Naive thymus-derived CD4-positive, alpha-beta T cell (primary cell): Measurements from ENCODE around the gene METAP2. TPM values are rescaled to one million over a fixed set of nuclear protein-coding genes. Genes with fewer than 3 reads are reported as not detected.

Source experiments
- ATAC-seq: fragments of 150-1000 bp; cut with Tn5 transposase; 2 replicates; pipeline ENCODE4 v1.10.0; 2021; ENCODE audit warnings: mild to moderate bottlenecking, moderate library complexity
- CTCF ChIA-PET: fragments of 350-600 bp; sonication (Branson Sonifier 250); formaldehyde crosslinking; loops from one replicate; lab custom pipeline; 2021; ENCODE audit warnings: antibody characterized with exemption; lab: Charles Lee
- POLR2A ChIA-PET: fragments of 350-600 bp; sonication (Branson Sonifier 250); formaldehyde crosslinking; loops from one replicate; lab custom pipeline; 2021; ENCODE audit warnings: antibody characterized with exemption, inconsistent platforms; lab: Charles Lee
- DNase-seq, 9 donors: peaks; one replicate each; pipeline versions ENCODE4 v3.0.0 to v3.0.0-alpha.2; 2020 to 2022; ENCODE audit warnings: mixed read lengths in 1 of 9
- H3K27ac ChIP-seq: one replicate; pipeline ENCODE4 v1.7.0; 2013; ENCODE audit warnings: mild to moderate bottlenecking, low read depth, low read length, moderate library complexity
- H3K27me3 ChIP-seq, 2 donors: one replicate each; pipeline ENCODE4 v1.7.0; 2013; ENCODE audit warnings: low read length in 2 of 2, mild to moderate bottlenecking in 2 of 2, moderate library complexity in 2 of 2; ENCODE audit not compliant: control insufficient read depth in 2 of 2, insufficient read depth in 2 of 2
- H3K36me3 ChIP-seq, 3 experiments: 1 replicate in 2 of 3; 2 replicates in 1 of 3; pipeline ENCODE4 v1.7.0; 2013; ENCODE audit warnings: low read length in 3 of 3, mild to moderate bottlenecking in 3 of 3, moderate library complexity in 1 of 3; ENCODE audit not compliant: insufficient read depth in 3 of 3, control insufficient read depth in 2 of 3
- H3K4me1 ChIP-seq, 2 donors: one replicate each; pipeline ENCODE4 v1.7.0; 2013; ENCODE audit warnings: low read length in 2 of 2, mild to moderate bottlenecking in 2 of 2, moderate library complexity in 1 of 2; ENCODE audit not compliant: control insufficient read depth in 2 of 2, insufficient read depth in 2 of 2
- H3K4me3 ChIP-seq: 2 replicates; pipeline ENCODE4 v1.7.0; 2013; ENCODE audit warnings: mild to moderate bottlenecking, low read length
- H3K9me3 ChIP-seq, 3 experiments: 1 replicate in 2 of 3; 2 replicates in 1 of 3; pipeline ENCODE4 v1.7.0; 2013; ENCODE audit warnings: low read length in 3 of 3; ENCODE audit not compliant: control insufficient read depth in 2 of 3
- H3K27ac Mint-ChIP-seq, 9 donors: one replicate each; pipeline ENCODE4 v1.8.0; 2020 to 2022; ENCODE audit warnings: mixed read lengths in 9 of 9, mild to moderate bottlenecking in 8 of 9, moderate library complexity in 5 of 9, inconsistent platforms in 2 of 9
- H3K27me3 Mint-ChIP-seq, 5 donors: one replicate each; pipeline ENCODE4 v1.8.0; 2021 to 2022; ENCODE audit warnings: mixed read lengths in 5 of 5, mild to moderate bottlenecking in 1 of 5
- H3K36me3 Mint-ChIP-seq, 5 donors: one replicate each; pipeline ENCODE4 v1.8.0; 2020 to 2022; ENCODE audit warnings: mixed read lengths in 5 of 5, mild to moderate bottlenecking in 3 of 5, inconsistent platforms in 1 of 5
- H3K4me1 Mint-ChIP-seq, 7 donors: one replicate each; pipeline ENCODE4 v1.8.0; 2020 to 2022; ENCODE audit warnings: mixed read lengths in 7 of 7, mild to moderate bottlenecking in 3 of 7, inconsistent platforms in 1 of 7
- H3K4me3 Mint-ChIP-seq, 10 donors: one replicate each; pipeline ENCODE4 v1.8.0; 2020 to 2022; ENCODE audit warnings: mild to moderate bottlenecking in 10 of 10, mixed read lengths in 10 of 10, moderate library complexity in 6 of 10, inconsistent platforms in 2 of 10
- H3K9me3 Mint-ChIP-seq, 11 donors: one replicate each; pipeline ENCODE4 v1.8.0; 2020 to 2022; ENCODE audit warnings: mixed read lengths in 11 of 11, mild to moderate bottlenecking in 4 of 11, inconsistent platforms in 1 of 11, moderate library complexity in 1 of 11
- intact Hi-C, 2 donors: fragments of 100-400 bp; cut with micrococcal nuclease; formaldehyde crosslinking; loops; one replicate each; pipeline ENCODE4 v1.15.1; 2023
- polyA plus RNA-seq, 2 donors: library from polyadenylated mRNA; unstranded; fragments of 300-500 nt; fragmentation: Illumina TruSeq; gene quantifications; one replicate each; pipeline ENCODE4 v1.2.3, GENCODE V29; 2021
- total RNA-seq, 6 experiments: library from RNA in 5 of 6; stranded (reverse) in 5 of 6; gene quantifications; 1 replicate in 5 of 6; 2 replicates in 1 of 6; pipeline ENCODE4 v1.2.3 and lab custom pipeline; 2021 to 2026

The METAP2 gene
- total and polyA plus RNA-seq, 7 experiments from 2014 or later = 37.8 to 79.9 (median 50.2) TPM

- Histone ChIP-seq H3K36me3 (peaks cover 0 to 8% (median 0%) of the 10 kb centered on the region in 3 experiments), H3K4me3 (no peak overlapping the region), H3K4me1 (peaks cover 6% of the 10 kb centered on the region in 2 donors), H3K27ac (no peak overlapping the region), H3K27me3 (no peaks in the 10 kb centered on the region), H3K9me3 (no peaks in the 10 kb centered on the region)
- DNase-seq = no peak
- ATAC-seq = no peak
- Mint-ChIP-seq H3K36me3 (peaks cover 0 to 5% (median 0%) of the 10 kb centered on the region in 5 donors), H3K27me3 (peaks cover 0 to 22% (median 7%) of the 10 kb centered on the region in 5 donors), H3K27ac (peak overlapping the region in 3 of 9 donors; percentile 0 to 40 (median 34)), H3K4me3 (no peak overlapping the region), H3K4me1 (peaks cover 14 to 41% (median 33%) of the 10 kb centered on the region in 7 donors), H3K9me3 (peaks cover 0 to 6% (median 2%) of the 10 kb centered on the region in 11 donors)
- POLR2A ChIA-PET = interaction anchor here (0.7 kb wide), 1 partner anchor 863 kb away, joined by 5 read pairs; no protein-coding TSS in a partner anchor
- intact Hi-C loops = loop anchor here (5.0 to 10.0 kb wide), 5 partner anchors 543 to 1871 kb away; partner anchors contain the start of genes CRADD (in 1 of the 2), NDUFA12 (in 1 of the 2) and NEDD1 (in 1 of the 2)
- CTCF ChIA-PET = interaction anchor here (1.3 kb wide), 1 partner anchor 11 kb away, joined by 9 read pairs; no protein-coding TSS in a partner anchor
Measured at GRCh38 chr12:95545303-95545702, 71.4 kb downstream of the METAP2 start.

DNA sequence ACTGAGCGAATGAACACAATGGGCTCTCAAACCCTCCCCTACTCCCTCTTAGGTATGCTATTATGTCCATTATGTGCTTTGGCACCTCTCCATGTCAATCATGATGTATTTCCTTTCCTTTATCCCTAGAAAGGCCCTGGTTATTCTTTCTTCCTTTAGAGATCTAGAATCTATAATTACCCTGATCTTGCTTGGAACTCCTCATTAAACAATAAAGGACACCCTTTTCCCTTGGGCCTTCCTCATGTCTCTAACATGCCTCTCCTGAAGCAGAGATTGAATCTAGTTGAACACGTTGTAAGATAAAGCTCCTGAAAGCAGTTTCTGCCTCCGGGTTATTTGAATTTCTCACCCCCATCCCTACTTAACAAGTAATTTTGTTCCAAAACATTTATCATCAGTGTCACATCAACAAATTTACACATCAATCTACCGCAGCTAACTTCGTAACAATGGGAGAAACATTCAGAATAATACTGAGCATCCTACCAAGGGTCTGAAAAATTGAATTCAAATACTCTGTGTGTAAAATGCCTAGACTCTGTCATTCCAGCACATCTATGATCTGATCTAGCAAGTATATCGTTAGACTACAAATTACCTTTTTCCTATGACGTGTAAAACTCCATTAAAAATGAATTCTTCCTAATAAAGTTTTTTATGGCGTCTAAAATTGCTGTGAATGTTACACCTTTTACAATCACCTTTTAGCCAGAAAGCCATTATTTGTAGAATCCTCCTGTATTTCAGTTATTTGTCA is 72.0 kb downstream of the METAP2 start:
- Mint-ChIP-seq H3K36me3 (peaks cover 0 to 5% (median 0%) of the 10 kb centered on the region in 5 donors), H3K27me3 (peaks cover 0 to 22% (median 7%) of the 10 kb centered on the region in 5 donors), H3K27ac (peak overlapping the region in 6 of 9 donors; percentile 0 to 97 (median 29)), H3K4me1 (peaks cover 16 to 47% (median 38%) of the 10 kb centered on the region in 7 donors), H3K9me3 (peaks cover 0 to 6% (median 2%) of the 10 kb centered on the region in 11 donors), H3K4me3 (peak overlapping the region in 1 of 10 donors; percentile 89)
- no peak overlapping the region for H3K27ac ChIP-seq
- no peaks in the 10 kb centered on the region for H3K9me3 ChIP-seq
- ATAC-seq (no peak), DNase-seq (no peak)
- CTCF ChIA-PET = no interaction called here
- no peak overlapping the region for H3K4me3 ChIP-seq
- H3K4me1 ChIP-seq = peaks cover 6 to 10% of the 10 kb centered on the region in 2 donors
- POLR2A ChIA-PET = interaction anchor here (0.7 kb wide), 1 partner anchor 862 kb away, joined by 5 read pairs; no protein-coding TSS in a partner anchor
- no peaks in the 10 kb centered on the region for H3K27me3 ChIP-seq
- peaks cover 0 to 8% (median 0%) of the 10 kb centered on the region in 3 experiments for H3K36me3 ChIP-seq
- intact Hi-C loops = loop anchor here (2.0 to 10.0 kb wide), 6 partner anchors 397 to 1871 kb away; partner anchors contain the start of genes AMDHD1 (in 1 of the 2), CCDC38 (in 1 of the 2), CRADD (in 1 of the 2) and NDUFA12 (in 1 of the 2)

DNA sequence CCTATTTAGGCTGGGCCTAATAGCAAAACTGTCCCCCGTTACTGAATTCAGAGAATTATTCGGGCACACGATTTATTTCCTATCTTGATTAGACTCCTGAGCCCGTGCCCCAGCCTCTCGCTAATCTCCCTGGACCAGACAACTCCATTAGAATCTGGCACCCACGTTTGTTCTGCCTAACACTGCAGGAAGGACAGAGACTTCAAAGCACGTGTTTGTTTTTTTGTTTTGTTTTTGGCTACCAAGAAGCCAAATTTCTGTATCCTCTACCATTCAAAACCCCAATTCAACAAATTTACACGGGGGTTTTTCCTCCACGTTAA is 72.5 kb downstream of the METAP2 start:
- peak overlapping the region in 4 of 10 donors; percentile 9 to 95 (median 64) for H3K4me3 Mint-ChIP-seq
- H3K27ac Mint-ChIP-seq = peak overlapping the region in 6 of 9 donors; percentile 7 to 98 (median 72)
- Histone ChIP-seq H3K36me3 (peaks cover 0 to 8% (median 0%) of the 10 kb centered on the region in 3 experiments), H3K4me3 (no peak overlapping the region), H3K4me1 (peaks cover 6 to 14% of the 10 kb centered on the region in 2 donors), H3K27ac (no peak overlapping the region), H3K9me3 (no peaks in the 10 kb centered on the region), H3K27me3 (no peaks in the 10 kb centered on the region)
- ChIA-PET CTCF (interaction anchor here (1.6 kb wide), 1 partner anchor 73 kb away, joined by 3 read pairs; no protein-coding TSS in a partner anchor), POLR2A (no interaction called here)
- DNase-seq (no peak), ATAC-seq (no peak)
- H3K4me1 Mint-ChIP-seq = peaks cover 21 to 52% (median 44%) of the 10 kb centered on the region in 7 donors
- peaks cover 0 to 5% (median 0%) of the 10 kb centered on the region in 5 donors for H3K36me3 Mint-ChIP-seq
- H3K9me3 Mint-ChIP-seq = peaks cover 0 to 6% (median 2%) of the 10 kb centered on the region in 11 donors
- peaks cover 0 to 22% (median 7%) of the 10 kb centered on the region in 5 donors for H3K27me3 Mint-ChIP-seq
- intact Hi-C loops = loop anchor here (2.0 to 10.0 kb wide), 6 partner anchors 396 to 1872 kb away; partner anchors contain the start of genes AMDHD1 (in 1 of the 2), CCDC38 (in 1 of the 2), CRADD (in 1 of the 2) and NDUFA12 (in 1 of the 2)

- peaks cover 0 to 6% (median 2%) of the 10 kb centered on the region in 11 donors for H3K9me3 Mint-ChIP-seq
- intact Hi-C loops = loop anchor here (1.0 to 10.0 kb wide), 16 partner anchors 13 to 1873 kb away; partner anchors contain the start of genes FGD6 (in 2 of the 2), METAP2 (in 2 of the 2), NR2C1 (in 2 of the 2) and VEZT (in 2 of the 2)
- Histone ChIP-seq H3K4me1 (peaks cover 6 to 17% of the 10 kb centered on the region in 2 donors), H3K36me3 (peaks cover 0 to 8% (median 0%) of the 10 kb centered on the region in 3 experiments), H3K4me3 (peak overlapping the region; percentile 75), H3K27ac (peak overlapping the region; percentile 96), H3K9me3 (no peaks in the 10 kb centered on the region), H3K27me3 (no peaks in the 10 kb centered on the region)
- peaks cover 0 to 5% (median 0%) of the 10 kb centered on the region in 5 donors for H3K36me3 Mint-ChIP-seq
- ATAC-seq (no peak), DNase-seq (peak in 4 of 9 donors; percentile 35 to 51 (median 44))
- H3K4me3 Mint-ChIP-seq = peak overlapping the region; percentile 89 to 96 (median 94)
- H3K27ac Mint-ChIP-seq = peak overlapping the region; percentile 79 to 98 (median 95)
- ChIA-PET POLR2A (interaction anchor here (0.5 to 1.7 kb wide), 5 partner anchors 24 to 461 kb away, joined by 3 to 14 read pairs (median 4); partner anchors contain the start of gene METAP2), CTCF (interaction anchor here (1.3 to 1.6 kb wide), 2 partner anchors 13 to 74 kb away, joined by 3 read pairs; no protein-coding TSS in a partner anchor)
- H3K27me3 Mint-ChIP-seq = peaks cover 0 to 22% (median 7%) of the 10 kb centered on the region in 5 donors
- H3K4me1 Mint-ChIP-seq = peaks cover 31 to 63% (median 52%) of the 10 kb centered on the region in 7 donors
Measured at GRCh38 chr12:95547522-95548055, 73.6 kb downstream of the METAP2 start.

GRCh38 chr12:95548056-95548538 is 74.1 kb downstream of the METAP2 start:
- H3K27ac ChIP-seq = peak overlapping the region; percentile 96
- peaks cover 0 to 22% (median 7%) of the 10 kb centered on the region in 5 donors for H3K27me3 Mint-ChIP-seq
- H3K9me3 Mint-ChIP-seq = peaks cover 0 to 6% (median 2%) of the 10 kb centered on the region in 11 donors
- ATAC-seq (peak; percentile 36), DNase-seq (peak in 8 of 9 donors; percentile 14 to 51 (median 42))
- peaks cover 6 to 20% of the 10 kb centered on the region in 2 donors for H3K4me1 ChIP-seq
- peaks cover 0 to 8% (median 0%) of the 10 kb centered on the region in 3 experiments for H3K36me3 ChIP-seq
- H3K4me3 Mint-ChIP-seq = peak overlapping the region; percentile 89 to 96 (median 94)
- H3K27me3 ChIP-seq = no peaks in the 10 kb centered on the region
- H3K4me3 ChIP-seq = peak overlapping the region; percentile 75
- ChIA-PET POLR2A (interaction anchor here (0.6 to 1.7 kb wide), 4 partner anchors 23 to 273 kb away, joined by 3 to 14 read pairs (median 4); partner anchors contain the start of gene METAP2), CTCF (interaction anchor here (1.3 to 1.6 kb wide), 2 partner anchors 14 to 75 kb away, joined by 3 read pairs; no protein-coding TSS in a partner anchor)
- peaks cover 33 to 67% (median 54%) of the 10 kb centered on the region in 7 donors for H3K4me1 Mint-ChIP-seq
- peak overlapping the region; percentile 79 to 98 (median 95) for H3K27ac Mint-ChIP-seq
- peaks cover 0 to 5% (median 0%) of the 10 kb centered on the region in 5 donors for H3K36me3 Mint-ChIP-seq
- H3K9me3 ChIP-seq = no peaks in the 10 kb centered on the region
- intact Hi-C loops = loop anchor here (1.0 to 10.0 kb wide), 14 partner anchors 73 to 1873 kb away; partner anchors contain the start of genes FGD6 (in 2 of the 2), METAP2 (in 2 of the 2), NR2C1 (in 2 of the 2) and VEZT (in 2 of the 2)
